ENCODE data around the gene GLB1L2. TPM values are rescaled to one million over a fixed set of nuclear protein-coding genes. Genes with fewer than 3 reads are reported as not detected.
A peak's percentile ranks its signal among the peaks of the same experiment; 100 is the strongest.
"Not testable (repeated sequence)": the region's sequence is repeated elsewhere in the genome, so short reads cannot be mapped to it uniquely, and the experiment has no call there.

GLB1L2 gene
- total RNA-seq = 1.5 TPM
- 8.1 TPM for polyA plus RNA-seq

GRCh38 chr11:134331354-134332188 is at the start of gene GLB1L2:
Gene GLB1L2 (plus strand): TSS chr11:134331988. CDS start chr11:134332062, 74 bp downstream.
- H3K27ac ChIP-seq (ENCODE audit: low read depth) = no peak within 1 kb of the TSS
- no peak for DNase-seq (ENCODE audit: extremely low spot score)
- H3K36me3 ChIP-seq (ENCODE audit: insufficient read depth) = no peaks in the 10 kb centered on the region
- no peaks in the 10 kb centered on the region for H3K4me1 ChIP-seq (ENCODE audit: insufficient read depth)
- 1% methylated on average over 80 of the region's 80 CpGs for WGBS
- H3K4me3 ChIP-seq (ENCODE audit: low read depth, low read length) = peak within 1 kb of the TSS; percentile 24

DNA sequence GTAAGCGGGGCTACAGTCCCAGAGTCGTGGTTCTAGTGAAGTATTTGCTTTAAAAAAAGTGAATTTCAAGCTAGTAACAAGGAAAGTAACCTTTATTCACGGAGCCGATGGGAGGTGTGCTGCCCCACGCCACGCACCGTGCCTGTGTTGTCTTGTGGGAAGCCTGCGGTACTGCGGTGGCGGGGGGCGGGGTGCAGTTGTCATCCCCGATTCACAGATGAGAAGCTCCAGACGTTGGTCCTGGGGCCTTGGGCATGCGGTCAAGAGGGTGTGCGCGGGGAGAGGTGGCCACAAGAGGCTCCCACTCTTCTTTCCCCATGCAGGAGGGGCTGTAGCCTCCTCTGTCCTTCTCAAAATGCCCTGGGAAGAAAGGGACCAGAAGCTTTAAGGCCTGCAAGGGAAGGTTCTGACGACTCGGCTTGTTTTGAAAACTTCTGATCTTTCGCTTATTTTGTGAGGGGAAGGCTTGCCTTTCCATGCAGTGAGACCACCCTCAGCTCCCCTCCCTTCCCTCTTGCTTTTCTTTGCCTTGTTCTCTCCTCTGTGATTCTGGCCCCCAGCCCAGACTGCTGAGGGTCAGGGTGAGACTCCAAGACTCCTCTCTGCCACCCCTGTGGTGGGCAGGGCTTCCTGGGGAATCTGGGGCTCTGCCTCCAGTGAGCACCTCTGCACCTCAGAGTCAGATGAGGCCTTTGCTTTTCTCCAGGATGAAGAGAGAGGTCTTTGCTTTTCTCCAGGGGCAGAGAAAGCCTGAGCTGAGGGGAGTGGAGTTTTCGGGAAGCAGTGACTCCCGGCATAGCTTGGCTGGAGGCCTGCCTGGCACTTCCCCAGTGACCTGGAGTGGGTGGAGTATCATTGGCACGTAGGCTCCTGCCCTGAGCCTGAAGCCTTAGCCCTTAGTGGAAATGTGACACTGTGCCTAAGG is 49.4 kb upstream of the GLB1L2 start:
- no peak overlapping the region for H3K4me3 ChIP-seq (ENCODE audit: low read depth, low read length)
- no peaks in the 10 kb centered on the region for H3K36me3 ChIP-seq (ENCODE audit: insufficient read depth)
- no peak for DNase-seq (ENCODE audit: extremely low spot score)
- no peaks in the 10 kb centered on the region for H3K4me1 ChIP-seq (ENCODE audit: insufficient read depth)
- WGBS = 77% methylated on average over 22 of the region's 22 CpGs
- H3K27ac ChIP-seq (ENCODE audit: low read depth) = no peak overlapping the region

DNA sequence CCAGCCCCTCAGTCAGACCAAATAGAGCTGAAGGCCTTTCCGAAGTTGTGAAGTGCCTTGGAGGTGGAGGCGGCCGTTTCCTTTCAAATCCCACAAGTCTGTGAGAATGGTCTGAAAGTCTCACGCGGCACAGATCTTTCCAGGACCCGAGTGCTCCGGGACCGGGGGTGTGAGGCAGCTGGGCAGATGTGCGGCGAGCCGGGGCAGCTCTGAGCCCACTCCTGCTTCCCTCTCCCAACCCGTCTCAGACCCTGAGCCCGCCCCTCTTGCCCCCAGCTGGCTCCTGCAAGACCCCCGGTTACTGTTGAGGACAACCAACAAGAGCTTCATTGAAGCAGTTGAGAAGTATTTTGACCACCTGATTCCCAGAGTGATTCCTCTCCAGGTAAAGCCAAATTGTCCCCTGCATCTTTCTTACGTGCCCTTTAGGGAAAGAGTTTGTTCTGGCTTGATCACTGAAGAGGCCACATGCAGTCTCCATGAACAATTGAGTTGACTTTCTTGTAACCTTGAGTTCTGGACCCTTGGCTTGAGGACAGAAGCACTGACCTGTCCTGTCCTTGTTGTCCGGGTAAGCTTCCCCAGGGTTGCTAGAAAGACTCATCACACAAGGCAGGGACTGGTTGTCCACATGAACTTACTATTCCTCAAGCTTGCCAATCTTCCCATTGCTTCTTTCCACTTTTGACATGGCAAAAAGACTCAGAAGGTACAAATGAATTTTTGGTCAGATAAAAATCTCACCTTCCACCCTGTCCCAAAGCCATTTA is 48.1 kb upstream of the GLB1L2 start:
- Histone ChIP-seq H3K36me3 (ENCODE audit: insufficient read depth) (no peaks in the 10 kb centered on the region), H3K27ac (ENCODE audit: low read depth) (no peak overlapping the region), H3K4me3 (ENCODE audit: low read depth, low read length) (no peak overlapping the region), H3K4me1 (ENCODE audit: insufficient read depth) (no peaks in the 10 kb centered on the region)
- no peak for DNase-seq (ENCODE audit: extremely low spot score)
- 84% methylated on average over 16 of the region's 16 CpGs for WGBS

DNA sequence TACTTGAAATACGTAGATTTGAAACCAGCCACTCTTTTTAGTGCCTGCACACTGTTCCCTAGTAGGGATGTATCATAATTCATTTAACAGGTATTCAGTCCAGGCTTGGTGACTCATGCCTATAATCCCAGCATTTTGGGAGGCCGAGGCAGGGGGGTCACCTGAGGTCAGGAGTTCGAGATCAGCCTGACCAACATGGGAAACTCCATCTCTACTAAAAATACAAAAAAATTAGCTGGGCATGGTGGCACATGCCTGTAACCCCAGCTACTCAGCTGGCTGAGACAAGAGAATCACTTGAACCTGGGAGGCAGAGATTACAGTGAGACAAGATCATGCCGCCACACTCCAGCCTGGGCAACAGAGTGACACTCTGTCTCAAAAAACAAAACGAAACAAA is 47.4 kb upstream of the GLB1L2 start:
- DNase-seq (ENCODE audit: extremely low spot score); H3K27ac ChIP-seq (ENCODE audit: low read depth); H3K4me1 ChIP-seq (ENCODE audit: insufficient read depth); H3K4me3 ChIP-seq (ENCODE audit: low read depth, low read length); H3K36me3 ChIP-seq (ENCODE audit: insufficient read depth): not testable (repeated sequence)
- 83% methylated on average over 5 of the region's 5 CpGs for WGBS

DNA sequence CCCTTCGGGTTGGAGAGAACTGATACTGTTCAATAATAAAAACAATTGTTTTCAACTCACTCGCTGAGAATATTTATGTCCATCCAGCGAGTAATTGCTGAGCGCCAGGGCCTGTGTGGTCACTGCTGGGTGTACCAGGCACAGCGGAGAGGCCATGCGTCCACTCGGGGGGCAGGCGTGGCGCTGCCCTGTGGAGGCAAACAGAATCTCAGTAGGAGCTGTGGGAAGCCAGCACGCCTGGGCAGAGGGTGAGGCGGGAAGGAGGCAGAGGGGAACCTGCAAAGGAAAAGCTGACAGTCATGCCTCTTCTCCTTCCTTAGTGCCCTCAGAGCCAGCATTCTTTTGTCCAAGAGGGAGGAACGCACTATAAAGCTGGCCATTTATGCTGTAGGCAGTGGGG is 44.2 kb upstream of the GLB1L2 start:
- DNase-seq (ENCODE audit: extremely low spot score) = no peak
- Histone ChIP-seq H3K36me3 (ENCODE audit: insufficient read depth) (no peaks in the 10 kb centered on the region), H3K4me1 (ENCODE audit: insufficient read depth) (no peaks in the 10 kb centered on the region), H3K27ac (ENCODE audit: low read depth) (no peak overlapping the region), H3K4me3 (ENCODE audit: low read depth, low read length) (no peak overlapping the region)
- WGBS = 89% methylated on average over 12 of the region's 12 CpGs

DNA sequence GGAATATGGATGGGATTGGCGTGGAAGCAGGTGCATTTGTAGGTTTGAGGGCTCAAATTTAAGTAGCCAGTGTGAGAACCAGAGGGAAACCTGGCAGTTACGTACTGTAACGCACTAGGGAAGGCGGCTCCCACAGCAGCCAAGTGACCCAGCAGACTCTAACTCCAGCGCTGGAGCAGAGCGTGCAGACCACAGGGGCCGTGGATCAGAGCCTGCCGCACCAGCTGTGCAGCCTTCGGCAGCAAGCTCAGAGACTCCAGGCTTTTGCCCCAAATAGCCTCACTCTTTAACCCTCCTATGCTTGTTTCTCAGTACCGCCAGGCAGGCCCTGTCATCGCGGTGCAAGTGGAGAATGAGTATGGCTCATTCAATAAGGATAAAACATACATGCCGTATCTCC is 43.3 kb upstream of the GLB1L2 start:
- DNase-seq (ENCODE audit: extremely low spot score) = no peak
- Histone ChIP-seq H3K4me1 (ENCODE audit: insufficient read depth) (no peaks in the 10 kb centered on the region), H3K36me3 (ENCODE audit: insufficient read depth) (no peaks in the 10 kb centered on the region), H3K4me3 (ENCODE audit: low read depth, low read length) (no peak overlapping the region), H3K27ac (ENCODE audit: low read depth) (no peak overlapping the region)
- WGBS = 92% methylated on average over 13 of the region's 13 CpGs

- H3K36me3 ChIP-seq (ENCODE audit: insufficient read depth) = no peaks in the 10 kb centered on the region
- no peak for DNase-seq (ENCODE audit: extremely low spot score)
- 76% methylated on average over 4 of the region's 4 CpGs for WGBS
- H3K4me1 ChIP-seq (ENCODE audit: insufficient read depth) = no peaks in the 10 kb centered on the region
- H3K4me3 ChIP-seq (ENCODE audit: low read depth, low read length) = no peak overlapping the region
- H3K27ac ChIP-seq (ENCODE audit: low read depth) = no peak overlapping the region
These were observed 42.6 kb upstream of the GLB1L2 start for GRCh38 chr11:134289167-134289566.

GRCh38 chr11:134289789-134290188 is 42.0 kb upstream of the GLB1L2 start:
- Histone ChIP-seq H3K27ac (ENCODE audit: low read depth) (no peak overlapping the region), H3K36me3 (ENCODE audit: insufficient read depth) (no peaks in the 10 kb centered on the region), H3K4me1 (ENCODE audit: insufficient read depth) (no peaks in the 10 kb centered on the region), H3K4me3 (ENCODE audit: low read depth, low read length) (no peak overlapping the region)
- no peak for DNase-seq (ENCODE audit: extremely low spot score)
- WGBS = 34% methylated on average over 12 of the region's 12 CpGs

- Histone ChIP-seq H3K36me3 (ENCODE audit: insufficient read depth) (no peaks in the 10 kb centered on the region), H3K27ac (ENCODE audit: low read depth) (no peak overlapping the region), H3K4me1 (ENCODE audit: insufficient read depth) (no peaks in the 10 kb centered on the region), H3K4me3 (ENCODE audit: low read depth, low read length) (no peak overlapping the region)
- 93% methylated on average over 7 of the region's 7 CpGs for WGBS
- no peak for DNase-seq (ENCODE audit: extremely low spot score)
These were observed 41.1 kb upstream of the GLB1L2 start for GRCh38 chr11:134290646-134291045.

DNA sequence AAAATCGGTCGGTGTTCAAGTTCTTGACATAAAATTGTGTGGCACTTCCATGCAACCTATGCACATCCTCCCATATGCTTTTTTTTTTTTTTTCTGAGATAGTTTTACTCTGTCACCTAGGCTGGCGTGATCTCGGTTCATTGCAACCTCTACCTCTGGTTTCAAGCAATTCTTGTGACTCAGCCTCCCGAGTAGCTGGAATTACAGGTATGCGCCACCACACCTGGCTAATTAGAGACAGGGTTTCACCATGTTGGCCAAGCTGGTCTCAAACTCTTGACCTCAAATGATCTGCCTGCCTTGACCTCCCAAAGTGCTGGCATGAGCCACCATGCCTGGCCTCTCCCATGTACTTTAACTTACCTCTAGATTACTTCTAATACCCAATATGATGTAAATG is 40.6 kb upstream of the GLB1L2 start:
- H3K4me1 ChIP-seq (ENCODE audit: insufficient read depth) = no peaks in the 10 kb centered on the region
- WGBS = 99% methylated on average over 6 of the region's 6 CpGs
- no peak overlapping the region for H3K4me3 ChIP-seq (ENCODE audit: low read depth, low read length)
- no peak overlapping the region for H3K27ac ChIP-seq (ENCODE audit: low read depth)
- no peak for DNase-seq (ENCODE audit: extremely low spot score)
- H3K36me3 ChIP-seq (ENCODE audit: insufficient read depth) = no peaks in the 10 kb centered on the region

- no peak for DNase-seq (ENCODE audit: extremely low spot score)
- no peak overlapping the region for H3K27ac ChIP-seq (ENCODE audit: low read depth)
- WGBS = 88% methylated on average over 15 of the region's 15 CpGs
- no peak overlapping the region for H3K4me3 ChIP-seq (ENCODE audit: low read depth, low read length)
- no peaks in the 10 kb centered on the region for H3K4me1 ChIP-seq (ENCODE audit: insufficient read depth)
- no peaks in the 10 kb centered on the region for H3K36me3 ChIP-seq (ENCODE audit: insufficient read depth)
These were observed 39.1 kb upstream of the GLB1L2 start for GRCh38 chr11:134292661-134293060.

GRCh38 chr11:134293119-134294113 is 38.4 kb upstream of the GLB1L2 start:
- H3K4me3 ChIP-seq (ENCODE audit: low read depth, low read length) = no peak overlapping the region
- WGBS = 77% methylated on average over 20 of the region's 20 CpGs
- no peaks in the 10 kb centered on the region for H3K36me3 ChIP-seq (ENCODE audit: insufficient read depth)
- no peak for DNase-seq (ENCODE audit: extremely low spot score)
- no peaks in the 10 kb centered on the region for H3K4me1 ChIP-seq (ENCODE audit: insufficient read depth)
- H3K27ac ChIP-seq (ENCODE audit: low read depth) = no peak overlapping the region

All from urinary bladder (tissue), 4 donors.